Prostate gland (tissue), 2 donors: Measurements from ENCODE around the gene ATF7IP2. TPM values are rescaled to one million over a fixed set of nuclear protein-coding genes. Genes with fewer than 3 reads are reported as not detected.

Experiments used
- DNase-seq: peaks from one replicate; pipeline ENCODE4 v3.0.0-alpha.2; 2019; ENCODE audit warnings: low spot score
- H3K27ac ChIP-seq, 2 donors: fragments of 200-600 bp; sonication (generic); 2 replicates each; pipeline ENCODE4 v1.5.1; 2017 to 2019
- H3K27me3 ChIP-seq: fragments of 200-600 bp; sonication (generic); replicated peaks from 2 replicates; pipeline ENCODE4 v1.5.1; 2019; ENCODE audit not compliant: insufficient read depth
- H3K36me3 ChIP-seq, 2 donors: fragments of 200-600 bp; sonication (generic); 1 replicate in 1 of 2; 2 replicates in 1 of 2; pipeline versions ENCODE4 v1.5.1 to v1.8.1; 2017 to 2019
- H3K4me1 ChIP-seq: fragments of 200-600 bp; sonication (generic); replicated peaks from 2 replicates; pipeline ENCODE4 v1.5.1; 2019
- H3K4me3 ChIP-seq, 2 donors: fragments of 200-600 bp; sonication (generic); 2 replicates each; pipeline ENCODE4 v1.5.1; 2017 to 2019
- H3K9me3 ChIP-seq: fragments of 200-600 bp; sonication (generic); 2 replicates; pipeline ENCODE4 v1.5.1; 2017
- POLR2A ChIP-seq: fragments of 450-650 bp; IDR thresholded peaks from one replicate; pipeline ENCODE4 v1.6.1; 2016; ENCODE audit warnings: antibody characterized with exemption, mild to moderate bottlenecking
- POLR2AphosphoS5 ChIP-seq: sonication (generic); formaldehyde crosslinking; IDR thresholded peaks from one replicate; pipeline ENCODE4 v1.6.1; 2017; ENCODE audit warnings: antibody characterized with exemption
- WGBS: methylation state at CpG from one replicate; pipeline ENCODE4 v1.1.5; 2018; 5-methylcytosine and 5-hydroxymethylcytosine counted together
- intact Hi-C: fragments of 100-400 bp; cut with DNase I; formaldehyde crosslinking; loops from one replicate; pipeline ENCODE4 v1.14.2; 2022
- small RNA-seq, 2 donors: library from RNA; depleted of rRNA; stranded (forward); fragments of <200 nt; gene quantifications; one replicate each; pipeline ENCODE3, GENCODE V24; 2016
- total RNA-seq, 2 donors: library from RNA; depleted of rRNA; stranded (reverse); fragments of >200 nt; gene quantifications; one replicate each; pipeline ENCODE4 v1.1.0, GENCODE V29; 2016
- TF ChIP-seq, protein P1 (sequence below), 4 experiments: fragments of 200-600 bp in 2 of 4; fragments of 450-650 bp in 2 of 4; sonication (generic) in 2 of 4; IDR thresholded peaks; 1 replicate in 3 of 4; 2 replicates in 1 of 4; pipeline ENCODE4 v1.5.1; 2016 to 2019; ENCODE audit warnings: antibody characterized with exemption in 4 of 4, mild to moderate bottlenecking in 2 of 4, moderate library complexity in 2 of 4

Gene ATF7IP2
- total RNA-seq, 2 donors from 2014 or later = 1.2 to 94.3 TPM

DNA sequence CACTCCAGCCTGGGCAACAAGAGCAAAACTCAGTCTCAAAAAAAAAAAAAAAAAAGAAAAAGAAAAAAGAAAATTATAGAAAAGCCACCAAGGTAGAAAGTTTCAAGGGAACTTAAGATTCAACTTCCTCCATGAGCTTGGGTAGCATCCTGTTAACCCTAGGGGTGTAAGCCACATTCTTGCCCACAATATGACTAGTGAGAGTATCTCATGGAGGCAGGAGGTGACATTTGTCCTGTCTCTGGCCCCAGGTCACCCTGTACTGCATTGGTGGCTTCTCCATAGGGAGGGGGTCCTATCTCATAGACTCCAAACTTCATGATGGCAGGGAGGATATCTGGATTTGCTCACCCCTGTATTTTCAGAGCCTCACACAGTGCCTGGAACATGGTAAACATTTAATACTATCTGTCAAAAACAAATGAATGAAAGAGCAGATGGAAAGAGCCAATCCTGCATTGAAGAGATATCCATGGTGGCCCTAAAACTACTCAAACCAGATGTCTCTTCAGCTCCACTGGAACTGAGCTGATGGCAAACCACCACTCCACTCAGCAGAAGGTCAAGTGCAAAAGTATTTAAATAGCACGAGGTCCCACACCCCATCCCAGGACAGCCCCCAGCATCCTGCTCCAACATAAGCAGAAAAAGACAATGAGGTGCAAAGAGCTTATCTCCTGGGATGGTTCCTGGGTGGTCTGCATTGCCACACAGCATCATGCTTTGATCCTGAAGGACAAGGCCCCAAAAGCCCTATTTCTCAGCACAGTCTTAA, 144.2 kb downstream of the ATF7IP2 start:
- TF ChIP-seq POLR2AphosphoS5 (no peak), POLR2A (no peak)
- TF ChIP-seq, protein P1, sequence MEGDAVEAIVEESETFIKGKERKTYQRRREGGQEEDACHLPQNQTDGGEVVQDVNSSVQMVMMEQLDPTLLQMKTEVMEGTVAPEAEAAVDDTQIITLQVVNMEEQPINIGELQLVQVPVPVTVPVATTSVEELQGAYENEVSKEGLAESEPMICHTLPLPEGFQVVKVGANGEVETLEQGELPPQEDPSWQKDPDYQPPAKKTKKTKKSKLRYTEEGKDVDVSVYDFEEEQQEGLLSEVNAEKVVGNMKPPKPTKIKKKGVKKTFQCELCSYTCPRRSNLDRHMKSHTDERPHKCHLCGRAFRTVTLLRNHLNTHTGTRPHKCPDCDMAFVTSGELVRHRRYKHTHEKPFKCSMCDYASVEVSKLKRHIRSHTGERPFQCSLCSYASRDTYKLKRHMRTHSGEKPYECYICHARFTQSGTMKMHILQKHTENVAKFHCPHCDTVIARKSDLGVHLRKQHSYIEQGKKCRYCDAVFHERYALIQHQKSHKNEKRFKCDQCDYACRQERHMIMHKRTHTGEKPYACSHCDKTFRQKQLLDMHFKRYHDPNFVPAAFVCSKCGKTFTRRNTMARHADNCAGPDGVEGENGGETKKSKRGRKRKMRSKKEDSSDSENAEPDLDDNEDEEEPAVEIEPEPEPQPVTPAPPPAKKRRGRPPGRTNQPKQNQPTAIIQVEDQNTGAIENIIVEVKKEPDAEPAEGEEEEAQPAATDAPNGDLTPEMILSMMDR (IDR thresholded peaks at IDR 0.05) = no peak
- H3K9me3 ChIP-seq = no peaks in the 10 kb centered on the region
- H3K4me1 ChIP-seq = no peaks in the 10 kb centered on the region
- no peak overlapping the region for H3K27ac ChIP-seq
- no peaks in the 10 kb centered on the region for H3K27me3 ChIP-seq
- no peak overlapping the region for H3K4me3 ChIP-seq
- no peaks in the 10 kb centered on the region for H3K36me3 ChIP-seq
- intact Hi-C loops = no loop called here
- no peak for DNase-seq
- 79% methylated on average over 1 of the region's 1 CpG for WGBS

- H3K36me3 ChIP-seq = no peaks in the 10 kb centered on the region
- TF ChIP-seq POLR2A (no peak), POLR2AphosphoS5 (no peak)
- TF ChIP-seq, protein P1 (IDR thresholded peaks at IDR 0.05) = no peak
- H3K4me3 ChIP-seq = no peak overlapping the region
- DNase-seq = no peak
- intact Hi-C loops = no loop called here
- H3K27me3 ChIP-seq = no peaks in the 10 kb centered on the region
- no peak overlapping the region for H3K27ac ChIP-seq
- H3K4me1 ChIP-seq = no peaks in the 10 kb centered on the region
- no peaks in the 10 kb centered on the region for H3K9me3 ChIP-seq
- 84% methylated on average over 14 of the region's 14 CpGs for WGBS
Measured at GRCh38 chr16:10530685-10531084, 144.8 kb downstream of the ATF7IP2 start.

GRCh38 chr16:10531582-10531981, 145.7 kb downstream of the ATF7IP2 start:
- Histone ChIP-seq H3K27ac (no peak overlapping the region), H3K9me3 (no peaks in the 10 kb centered on the region), H3K36me3 (no peaks in the 10 kb centered on the region), H3K27me3 (no peaks in the 10 kb centered on the region), H3K4me3 (no peak overlapping the region), H3K4me1 (no peaks in the 10 kb centered on the region)
- DNase-seq = no peak
- TF ChIP-seq, protein P1 (IDR thresholded peaks at IDR 0.05) = no peak
- TF ChIP-seq POLR2A (no peak), POLR2AphosphoS5 (no peak)
- intact Hi-C loops = no loop called here

Small RNA genes within 50 kb of the gene (small RNA-seq; reads per million reads assigned to genes)
- 0 reads per million in 2 donors for gene RNU6-633P

Other genes with a start within 250 kb of the ATF7IP2 start
- gene GRIN2A, start 203.6 kb upstream of the ATF7IP2 start, total RNA-seq = 10 to 100 TPM in 1 of 2 donors, under 1 TPM in 1; 0.23 to 11.4 TPM
- 10 to 100 TPM; 40.8 to 87.2 TPM for gene EMP2, start 194.5 kb downstream of the ATF7IP2 start, total RNA-seq